ENCODE results near the gene PINK1.

Gene PINK1

DNA sequence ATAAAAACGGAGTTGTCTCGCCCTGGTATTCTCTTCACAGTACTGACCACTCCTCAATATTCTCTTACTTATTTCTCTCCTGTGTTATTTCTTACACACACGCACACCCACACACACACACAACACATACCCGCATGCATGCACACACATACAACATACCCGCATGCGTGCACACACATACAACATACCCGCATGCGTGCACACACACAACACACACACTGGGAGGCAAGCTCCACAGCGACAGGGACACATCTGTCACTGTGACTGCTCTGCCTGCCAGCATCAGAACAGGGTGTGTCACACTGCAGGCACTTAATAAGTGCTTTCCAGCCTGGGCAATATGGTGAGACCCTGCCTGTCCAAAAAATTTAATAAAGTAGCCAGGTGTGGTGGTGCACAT lies 48.7 kb downstream of the PINK1 start:
- DNase-seq (ENCODE audit: low spot score) = no peak

- no peak for DNase-seq (ENCODE audit: low spot score)
These were observed 49.4 kb downstream of the PINK1 start for GRCh38 chr1:20682571-20683236.

DNA sequence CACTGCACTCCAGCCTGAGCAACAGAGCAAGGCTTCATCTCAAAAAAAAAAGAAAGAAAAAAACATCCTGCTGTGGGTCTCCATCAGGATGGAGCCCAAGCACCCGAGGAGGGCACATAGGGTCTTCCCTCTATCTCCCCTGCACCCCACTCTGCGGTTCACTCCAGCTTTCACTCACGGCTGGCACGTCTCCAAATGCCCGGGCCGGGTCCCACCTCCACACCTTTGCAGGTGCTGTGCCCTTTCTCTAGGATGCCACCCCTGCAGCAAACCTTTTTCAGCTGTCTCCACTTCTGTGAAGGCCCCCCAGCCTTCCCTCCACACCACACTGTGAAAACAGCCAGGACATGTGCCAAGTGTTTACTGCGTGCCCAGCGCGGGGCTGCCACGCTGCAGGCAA lies 50.4 kb downstream of the PINK1 start:
- no peak for DNase-seq (ENCODE audit: low spot score)

GRCh38 chr1:20684050-20684620 lies 50.9 kb downstream of the PINK1 start:
- no peak for DNase-seq (ENCODE audit: low spot score)

DNA sequence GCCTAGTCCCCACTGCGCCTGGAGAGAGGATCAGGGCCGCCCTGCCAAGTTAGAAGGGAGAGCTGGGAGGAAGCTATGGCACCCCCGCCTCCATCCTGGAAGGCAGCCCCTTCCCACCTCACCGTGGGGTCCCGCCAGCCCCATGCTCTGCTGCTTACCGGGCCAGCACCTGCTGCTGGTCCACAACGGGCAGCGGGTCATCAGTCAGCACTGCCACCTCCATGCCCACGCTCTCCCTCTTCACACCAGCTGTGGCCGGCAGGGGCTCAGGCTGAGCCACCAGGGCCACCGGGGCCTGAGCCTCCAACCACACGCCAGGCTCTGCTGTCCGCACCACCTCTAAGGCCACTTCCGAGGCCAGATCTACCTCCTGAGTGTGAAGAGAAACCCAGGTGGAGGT lies 51.4 kb downstream of the PINK1 start:
- DNase-seq (ENCODE audit: low spot score) = no peak

DNA sequence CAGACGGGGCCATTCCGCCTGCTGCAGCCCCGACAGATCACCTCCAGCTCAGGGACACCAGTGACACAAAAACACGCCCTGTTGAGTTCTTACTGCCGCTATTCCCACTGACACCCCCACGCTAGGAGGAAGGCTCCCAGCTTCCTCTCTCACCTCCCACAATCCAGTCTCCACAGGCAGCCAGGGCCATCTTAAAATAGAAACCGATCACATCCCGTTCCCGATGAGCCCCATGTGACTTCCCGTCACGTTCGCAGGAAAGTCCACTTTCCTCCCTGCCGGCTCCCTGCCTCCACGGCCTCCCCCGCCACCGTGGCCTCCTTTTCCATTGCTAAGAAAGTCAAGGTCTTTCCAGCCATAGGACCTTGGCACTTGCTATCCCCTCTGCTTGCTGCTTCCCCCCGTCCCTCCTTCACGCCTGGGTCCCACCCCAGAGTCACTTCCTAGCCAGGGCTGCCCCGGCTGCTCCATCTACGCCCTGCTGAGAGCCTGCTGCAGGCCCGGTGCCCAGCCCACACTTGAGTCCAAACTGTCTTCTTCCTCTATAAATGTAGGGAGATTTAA lies 51.9 kb downstream of the PINK1 start:
- DNase-seq (ENCODE audit: low spot score) = no peak

DNA sequence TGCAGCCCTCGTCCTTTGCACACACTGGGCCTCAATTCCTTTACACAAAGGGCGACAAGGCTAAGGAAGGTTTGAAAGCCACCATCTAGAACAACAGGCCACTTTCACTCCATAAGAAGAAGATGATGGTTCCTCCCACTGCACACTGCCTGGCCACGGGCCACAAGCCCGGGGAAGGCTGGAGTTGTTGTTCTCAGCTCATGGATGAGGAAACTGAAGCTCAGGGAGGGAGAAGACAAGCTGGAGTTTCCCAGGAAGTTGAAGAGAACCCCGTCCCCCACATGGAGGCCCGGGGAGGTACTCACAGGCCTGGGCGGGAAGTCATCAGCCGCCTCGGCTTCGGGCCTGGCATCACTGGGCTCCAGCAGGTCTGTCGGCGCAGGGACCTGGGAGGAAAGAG lies 52.5 kb downstream of the PINK1 start:
- no peak for DNase-seq (ENCODE audit: low spot score)

- no peak for DNase-seq (ENCODE audit: low spot score)
These were observed 53.8 kb downstream of the PINK1 start for GRCh38 chr1:20686883-20687725.

DNA sequence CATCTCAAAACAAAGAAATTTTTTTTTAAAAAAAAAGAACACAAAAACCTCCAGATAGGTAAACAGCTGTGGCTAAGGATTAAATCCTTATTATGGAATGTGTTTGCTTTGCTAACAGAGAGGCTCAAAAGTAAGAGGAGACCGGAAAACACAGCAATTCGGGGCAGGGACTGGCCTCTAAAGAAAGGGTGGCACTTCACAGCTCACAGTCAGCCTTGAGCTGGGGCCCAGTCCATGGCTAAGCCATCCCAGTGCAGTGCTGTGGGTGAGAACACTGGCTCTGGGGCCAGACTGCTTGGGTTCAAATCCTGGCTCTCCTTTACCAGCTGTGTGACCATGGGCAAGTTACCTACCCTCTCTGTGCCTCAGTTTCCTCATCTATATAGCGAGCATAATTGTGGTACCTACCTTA lies 56.4 kb downstream of the PINK1 start:
- no peak for DNase-seq (ENCODE audit: low spot score)

- no peak for DNase-seq (ENCODE audit: low spot score)
These were observed 58.6 kb downstream of the PINK1 start for GRCh38 chr1:20691872-20692271.

DNA sequence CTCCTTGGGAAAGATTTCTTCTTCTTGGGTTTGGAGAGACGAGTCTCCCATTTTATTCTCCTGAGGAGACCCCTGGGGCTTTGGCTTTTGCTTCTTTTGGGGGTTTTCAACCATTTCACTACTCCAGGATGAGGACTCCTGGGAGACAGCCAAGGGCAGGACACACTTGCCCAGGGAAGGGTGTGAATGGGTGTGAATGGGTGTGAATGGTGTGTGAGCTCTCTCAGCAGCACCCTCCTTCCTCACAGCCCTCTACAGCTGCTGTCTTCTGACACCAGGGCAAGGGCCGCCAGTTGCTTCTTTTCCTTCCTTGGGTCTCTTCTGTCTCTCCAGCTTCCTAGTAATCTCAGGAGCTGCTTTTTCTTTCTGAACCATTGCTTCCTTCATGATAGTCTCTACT lies 60.4 kb downstream of the PINK1 start:
- no peak for DNase-seq (ENCODE audit: low spot score)

DNA sequence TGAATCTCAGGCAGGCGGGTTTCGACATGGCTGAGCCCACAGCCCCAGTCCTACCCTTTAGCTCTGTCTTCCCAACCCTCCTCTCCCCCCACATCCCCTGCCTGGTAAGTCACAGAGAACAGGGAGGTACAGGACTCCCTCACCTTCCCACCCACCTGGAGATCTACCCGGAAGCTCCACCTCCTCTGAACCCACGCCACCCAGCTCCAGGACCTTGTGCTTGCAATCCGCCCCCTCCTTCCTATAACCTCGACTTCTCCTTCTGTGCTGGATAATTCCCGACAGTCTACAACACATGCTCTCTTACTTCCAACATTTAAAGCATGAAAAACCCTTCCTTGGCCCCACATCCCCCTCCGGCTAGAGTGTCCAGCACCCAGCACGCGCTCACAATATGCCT lies 62.3 kb downstream of the PINK1 start:
- DNase-seq (ENCODE audit: low spot score) = no peak

DNA sequence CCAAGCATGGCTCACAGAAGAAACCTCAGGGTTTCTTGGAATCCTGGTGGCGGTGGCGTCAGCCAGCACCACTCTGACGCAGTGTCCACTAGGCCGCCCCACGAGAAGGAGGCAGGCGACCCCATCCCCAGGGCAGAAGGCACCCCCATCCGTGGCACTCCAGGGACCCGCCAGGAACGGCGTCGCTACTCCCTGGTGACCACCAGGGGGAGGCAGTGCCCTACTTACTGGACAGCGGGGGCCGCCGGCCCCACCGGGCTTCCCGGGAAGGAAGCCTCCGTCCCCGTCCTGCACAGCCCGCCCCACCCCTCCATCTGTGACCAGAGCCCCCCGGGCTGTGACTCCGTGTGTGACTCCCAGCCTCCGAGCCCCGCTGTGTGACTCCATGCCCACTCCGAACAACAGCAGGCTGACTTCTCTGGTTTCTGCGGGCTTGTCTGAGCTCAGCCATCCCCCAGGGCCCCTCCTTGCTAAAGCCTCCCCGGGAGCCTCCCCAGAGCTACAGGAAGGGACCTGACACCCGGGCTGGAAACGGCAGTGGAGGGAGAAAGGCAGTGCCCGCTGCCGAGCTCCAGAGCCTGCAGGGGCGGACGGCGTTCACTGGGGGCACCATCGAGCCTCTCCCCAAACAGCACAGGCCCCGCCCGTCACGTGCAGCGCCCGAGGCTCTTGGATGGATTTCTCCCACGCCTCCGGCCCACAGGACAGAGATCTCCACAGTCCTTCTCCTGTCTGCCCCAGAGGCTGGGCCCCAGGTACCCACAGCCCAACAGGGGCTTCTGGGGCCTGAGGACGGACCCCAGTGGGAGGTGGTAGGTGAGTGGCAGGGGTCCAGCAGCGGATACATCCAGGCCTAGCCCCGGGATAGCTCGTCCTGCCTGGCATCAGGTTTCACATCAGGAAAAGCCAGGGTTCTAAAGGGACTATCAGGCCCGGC lies 63.4 kb downstream of the PINK1 start:
- peak; percentile 82 for DNase-seq (ENCODE audit: low spot score)

DNA sequence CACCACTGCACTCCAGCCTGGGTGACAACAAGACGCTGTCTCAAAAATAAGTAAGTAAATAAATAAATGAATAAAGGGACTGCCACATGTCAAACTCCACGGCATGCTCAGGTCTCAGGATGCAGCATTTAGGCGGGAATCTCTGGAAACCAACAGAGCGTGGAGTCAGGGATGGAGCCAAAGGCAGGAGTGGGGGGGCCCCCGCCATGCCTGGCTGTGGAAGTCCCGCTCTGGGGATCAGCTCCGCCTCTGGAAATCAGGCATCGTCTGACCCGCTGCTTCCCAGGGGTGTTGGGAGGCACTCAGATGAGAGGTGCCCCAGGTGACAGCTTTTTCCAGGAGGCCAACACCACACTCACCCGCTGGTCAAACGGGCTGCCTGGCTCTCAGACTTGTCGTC lies 64.3 kb downstream of the PINK1 start:
- no peak for DNase-seq (ENCODE audit: low spot score)

DNA sequence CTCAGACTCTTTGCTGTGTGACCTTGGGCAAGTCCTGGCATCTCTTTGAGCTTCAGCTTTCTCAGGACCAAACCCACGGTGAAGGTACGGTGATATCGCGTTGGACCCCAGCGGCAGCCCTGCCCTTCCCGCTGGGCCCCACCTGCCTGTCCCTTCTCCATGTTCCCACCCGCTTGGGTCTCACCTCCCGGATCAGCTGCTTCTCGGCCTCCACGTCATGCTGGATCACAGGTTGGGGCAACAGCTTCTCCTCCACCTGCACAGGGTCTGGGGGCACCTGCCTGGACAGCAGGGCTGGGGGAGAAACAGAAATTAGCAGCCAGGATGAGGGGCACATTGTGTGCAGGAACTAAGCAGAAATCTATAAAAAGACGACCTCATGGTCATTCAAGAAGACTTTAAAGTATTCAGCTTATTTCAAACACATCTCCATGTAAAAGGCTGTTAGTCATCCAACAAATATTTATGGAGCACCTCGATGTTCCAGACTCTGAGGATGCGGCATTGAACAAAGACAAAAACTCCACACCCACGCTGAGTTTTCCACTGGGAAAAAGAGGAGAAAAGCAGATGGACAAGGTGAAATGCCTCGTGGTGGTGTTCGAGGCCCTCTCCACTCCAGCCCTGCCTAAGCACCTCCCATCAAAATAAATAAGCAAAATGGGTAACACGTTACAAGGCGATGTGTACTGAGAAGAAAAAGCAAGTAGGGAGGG lies 65.1 kb downstream of the PINK1 start:
- DNase-seq (ENCODE audit: low spot score) = no peak

GRCh38 chr1:20699558-20699957 lies 66.3 kb downstream of the PINK1 start:
- DNase-seq (ENCODE audit: low spot score) = no peak

GRCh38 chr1:20700636-20701215 lies 67.5 kb downstream of the PINK1 start:
- no peak for DNase-seq (ENCODE audit: low spot score)
